GM19025 (cell line): Measurements from ENCODE around the gene CAMKMT.

ENCODE experiments used
- ATAC-seq: cut with Tn5 transposase; IDR thresholded peaks from one replicate; pipeline ENCODE4 v1.9.1; 2021; ENCODE audit warnings: mild to moderate bottlenecking, low read depth, moderate library complexity; ENCODE audit not compliant: unreplicated experiment

The CAMKMT gene

GRCh38 chr2:44810892-44811530 is 449.3 kb downstream of the CAMKMT start:
- ATAC-seq = no peak

- no peak for ATAC-seq
Observed at GRCh38 chr2:44813165-44813564, 451.4 kb downstream of the CAMKMT start.

- ATAC-seq = no peak
Observed at GRCh38 chr2:44813658-44814057, 451.9 kb downstream of the CAMKMT start.

GRCh38 chr2:44817256-44817655 is 455.5 kb downstream of the CAMKMT start:
- no peak for ATAC-seq

GRCh38 chr2:44817673-44818335 is 456.1 kb downstream of the CAMKMT start:
- no peak for ATAC-seq

- ATAC-seq = no peak
Observed at GRCh38 chr2:44819061-44819460, 457.3 kb downstream of the CAMKMT start.

- ATAC-seq = no peak
Observed at GRCh38 chr2:44821500-44821899, 459.8 kb downstream of the CAMKMT start.

GRCh38 chr2:44822174-44822573 is 460.4 kb downstream of the CAMKMT start:
- no peak for ATAC-seq
